SU-DHL-6 (cell line): ENCODE data around the gene SSTR5.

Experiments
- EZH2phosphoT487 ChIP-seq: fragments of 200-600 bp; sonication (generic), shearing (Covaris generic); conservative IDR thresholded peaks from 2 replicates; pipeline ENCODE4 v1.6.1; 2018; ENCODE audit warnings: mild to moderate bottlenecking, antibody characterized with exemption, low read length, moderate library complexity, mixed read lengths
- TF ChIP-seq, protein P1 (sequence below): fragments of 200-600 bp; sonication (generic); IDR thresholded peaks from one replicate; pipeline ENCODE4 v1.5.1; 2017; ENCODE audit warnings: antibody characterized with exemption, mild to moderate bottlenecking, low read length, moderate library complexity; ENCODE audit not compliant: insufficient read depth, poor library complexity, severe bottlenecking

DNA sequence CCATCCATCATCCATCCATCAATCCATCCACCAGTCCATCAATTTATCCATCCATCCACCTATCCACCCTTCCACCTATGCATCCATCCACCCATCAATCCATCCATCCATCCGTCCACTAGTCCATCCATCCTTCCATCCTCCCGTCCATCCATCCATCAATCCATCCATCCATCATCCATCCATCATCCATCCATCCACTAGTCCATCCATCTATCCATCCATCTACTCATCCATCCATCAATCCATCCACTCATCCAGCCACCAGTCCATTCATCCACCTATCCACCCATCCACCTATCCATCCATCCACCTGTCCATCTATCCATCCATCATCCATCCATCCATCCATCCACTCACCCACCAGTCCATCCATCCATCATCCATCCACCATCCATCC lies 39.9 kb upstream of the SSTR5 start:
- TF ChIP-seq, protein P1, sequence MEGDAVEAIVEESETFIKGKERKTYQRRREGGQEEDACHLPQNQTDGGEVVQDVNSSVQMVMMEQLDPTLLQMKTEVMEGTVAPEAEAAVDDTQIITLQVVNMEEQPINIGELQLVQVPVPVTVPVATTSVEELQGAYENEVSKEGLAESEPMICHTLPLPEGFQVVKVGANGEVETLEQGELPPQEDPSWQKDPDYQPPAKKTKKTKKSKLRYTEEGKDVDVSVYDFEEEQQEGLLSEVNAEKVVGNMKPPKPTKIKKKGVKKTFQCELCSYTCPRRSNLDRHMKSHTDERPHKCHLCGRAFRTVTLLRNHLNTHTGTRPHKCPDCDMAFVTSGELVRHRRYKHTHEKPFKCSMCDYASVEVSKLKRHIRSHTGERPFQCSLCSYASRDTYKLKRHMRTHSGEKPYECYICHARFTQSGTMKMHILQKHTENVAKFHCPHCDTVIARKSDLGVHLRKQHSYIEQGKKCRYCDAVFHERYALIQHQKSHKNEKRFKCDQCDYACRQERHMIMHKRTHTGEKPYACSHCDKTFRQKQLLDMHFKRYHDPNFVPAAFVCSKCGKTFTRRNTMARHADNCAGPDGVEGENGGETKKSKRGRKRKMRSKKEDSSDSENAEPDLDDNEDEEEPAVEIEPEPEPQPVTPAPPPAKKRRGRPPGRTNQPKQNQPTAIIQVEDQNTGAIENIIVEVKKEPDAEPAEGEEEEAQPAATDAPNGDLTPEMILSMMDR, result no peak
- TF ChIP-seq EZH2phosphoT487, result no peak
